Panc1 (cell line): ENCODE data around the gene CX3CL1. TPM values are rescaled to one million over a fixed set of nuclear protein-coding genes. Genes with fewer than 3 reads are reported as not detected.
"Not testable (repeated sequence)": the region's sequence is repeated elsewhere in the genome, so short reads cannot be mapped to it uniquely, and the experiment has no call there.

ENCODE experiments used
- ATAC-seq: fragments of 200-7000 bp; cut with Tn5 transposase; 2 replicates; pipeline ENCODE4 v1.9.1; 2020; ENCODE audit warnings: mild to moderate bottlenecking, moderate library complexity
- BruUV-seq: library from RNA; stranded (reverse); fragments of 400-500 nt; replicated peaks from 2 replicates; lab custom pipeline; 2021; lab: Mats Ljungman, UMichigan
- CTCF ChIA-PET: fragments of 300-600 bp; sonication (Branson Sonifier 250); formaldehyde crosslinking; loops from one replicate; lab custom pipeline; 2022; ENCODE audit warnings: antibody characterized with exemption; lab: Charles Lee
- POLR2A ChIA-PET: fragments of 300-600 bp; sonication (Branson Sonifier 250); formaldehyde crosslinking; loops from one replicate; lab custom pipeline; 2022; ENCODE audit warnings: antibody characterized with exemption; lab: Charles Lee
- DNase-seq: peaks from one replicate; pipeline ENCODE4 v3.0.0-alpha.2; 2010; ENCODE audit warnings: low read depth, low spot score
- H3K27ac ChIP-seq: 2 replicates; pipeline ENCODE4 v1.5.1; 2011; ENCODE audit warnings: mild to moderate bottlenecking, low read length, inconsistent platforms
- H3K27me3 ChIP-seq: fragments of 200-500 bp; sonication (Bioruptor generic); 2 replicates; pipeline ENCODE4 v1.6.0; 2014; ENCODE audit warnings: low read length, inconsistent platforms; ENCODE audit not compliant: control insufficient read depth, insufficient read depth
- H3K36me3 ChIP-seq: fragments of 200-500 bp; sonication (Bioruptor generic); 2 replicates; pipeline ENCODE4 v1.5.1; 2014; ENCODE audit warnings: inconsistent platforms, mild to moderate bottlenecking, low read length, moderate library complexity; ENCODE audit not compliant: control insufficient read depth, insufficient read depth
- H3K4me1 ChIP-seq: 2 replicates; pipeline ENCODE4 v1.5.1; 2011; ENCODE audit warnings: inconsistent platforms, mild to moderate bottlenecking, low read length, moderate library complexity; ENCODE audit not compliant: control insufficient read depth, insufficient read depth
- H3K4me3 ChIP-seq, 2 experiments: 2 replicates each; pipeline ENCODE4 v1.5.1; 2011 to 2012; ENCODE audit warnings: low read depth in 2 of 2, low read length in 2 of 2, mild to moderate bottlenecking in 2 of 2, inconsistent platforms in 1 of 2, moderate library complexity in 1 of 2
- H3K9me3 ChIP-seq: fragments of 200-500 bp; sonication (Bioruptor generic); 2 replicates; pipeline ENCODE4 v1.5.1; 2014; ENCODE audit warnings: low read depth, mild to moderate bottlenecking, inconsistent platforms, low read length, moderate library complexity; ENCODE audit not compliant: control insufficient read depth, insufficient read depth
- CTCF ChIP-seq: fragments of 450-650 bp; IDR thresholded peaks from 2 replicates; pipeline ENCODE4 v1.5.1; 2017; ENCODE audit warnings: mild to moderate bottlenecking
- POLR2AphosphoS5 ChIP-seq: IDR thresholded peaks from 2 replicates; pipeline ENCODE4 v1.6.1; 2012; ENCODE audit warnings: mild to moderate bottlenecking, low read depth, low read length, moderate library complexity
- REST ChIP-seq, 2 experiments: IDR thresholded peaks; 2 replicates each; pipeline ENCODE4 v1.6.1; 2011 to 2012; ENCODE audit warnings: low read depth in 2 of 2, control low read depth in 1 of 2, low read length in 1 of 2, mild to moderate bottlenecking in 1 of 2, moderate library complexity in 1 of 2; ENCODE audit not compliant: insufficient read depth in 1 of 2
- SIN3A ChIP-seq: IDR thresholded peaks from 2 replicates; pipeline ENCODE4 v1.6.1; 2012; ENCODE audit warnings: low read depth, mild to moderate bottlenecking, low read length, moderate library complexity, borderline replicate concordance; ENCODE audit not compliant: insufficient read depth
- TCF7L2 ChIP-seq: IDR thresholded peaks from 2 replicates; pipeline ENCODE4 v1.6.1; 2011; ENCODE audit warnings: mild to moderate bottlenecking, low read depth, low read length, inconsistent platforms
- in situ Hi-C: cut with HindIII; loops from 2 replicates; pipeline ENCODE4 v1.10.0; 2016; ENCODE audit warnings: low sequenced_read_pairs, low pct_unique_long_range_greater_than_20kb
- intact Hi-C: fragments of 100-400 bp; cut with micrococcal nuclease; formaldehyde crosslinking; loops from one replicate; pipeline ENCODE4 v1.10.0; 2022; ENCODE audit not compliant: unreplicated experiment
- total RNA-seq: library from RNA; stranded (reverse); gene quantifications from one replicate; pipeline ENCODE4 v1.2.1, GENCODE V29; 2021; ENCODE audit not compliant: unreplicated experiment

The CX3CL1 gene
- total RNA-seq, 1 experiment from 2014 or later = 21.8 TPM

- intact Hi-C loops (no loop called here), in situ Hi-C loops (no loop called here)
- POLR2A ChIA-PET = no interaction called here
- DNase-seq (no peak), ATAC-seq (no peak)
- Histone ChIP-seq H3K4me1 (no peaks in the 10 kb centered on the region), H3K4me3 (no peak overlapping the region), H3K36me3 (no peaks in the 10 kb centered on the region), H3K27ac (no peak overlapping the region), H3K9me3 (no peaks in the 10 kb centered on the region), H3K27me3 (no peaks in the 10 kb centered on the region)
- TF ChIP-seq CTCF = no peak
- no peak for TF ChIP-seq POLR2AphosphoS5
- TF ChIP-seq TCF7L2 = no peak
- TF ChIP-seq REST (IDR thresholded peaks at IDR 0.05; ENCODE audit: insufficient read depth in 1 of 2, low read depth in 2 of 2, low read length in 1 of 2) = no peak
- TF ChIP-seq SIN3A = no peak
- CTCF ChIA-PET = no interaction called here
- no TSS peak for BruUV-seq
Measured at GRCh38 chr16:57396786-57397185, 24.5 kb downstream of the CX3CL1 start.

- intact Hi-C loops, in situ Hi-C loops, BruUV-seq, H3K4me3 ChIP-seq, H3K27ac ChIP-seq, H3K36me3 ChIP-seq, ATAC-seq, CTCF ChIA-PET, H3K9me3 ChIP-seq, H3K27me3 ChIP-seq, H3K4me1 ChIP-seq, DNase-seq, POLR2A ChIA-PET: not testable (repeated sequence)
Measured at GRCh38 chr16:57397493-57397892, 25.2 kb downstream of the CX3CL1 start.

GRCh38 chr16:57401943-57402640 lies 29.8 kb downstream of the CX3CL1 start:
- H3K4me3 ChIP-seq = no peak overlapping the region
- no peaks in the 10 kb centered on the region for H3K27me3 ChIP-seq
- H3K27ac ChIP-seq = no peak overlapping the region
- no peak for ATAC-seq
- ChIA-PET CTCF (interaction anchor here (0.5 kb wide), 1 partner anchor 135 kb away, joined by 5 read pairs; no protein-coding TSS in a partner anchor), POLR2A (interaction anchor here (0.6 kb wide), 2 partner anchors 36 to 111 kb away, joined by 3 to 7 read pairs; no protein-coding TSS in a partner anchor)
- no peaks in the 10 kb centered on the region for H3K4me1 ChIP-seq
- no TSS peak for BruUV-seq
- no peak for TF ChIP-seq SIN3A
- TF ChIP-seq REST (IDR thresholded peaks at IDR 0.05; ENCODE audit: insufficient read depth in 1 of 2, low read depth in 2 of 2, low read length in 1 of 2) = peak; percentile 67 to 74
- TF ChIP-seq POLR2AphosphoS5 = no peak
- TF ChIP-seq TCF7L2 = no peak
- no peak for TF ChIP-seq CTCF
- intact Hi-C loops (no loop called here), in situ Hi-C loops (no loop called here)
- DNase-seq = no peak
- no peaks in the 10 kb centered on the region for H3K36me3 ChIP-seq
- no peaks in the 10 kb centered on the region for H3K9me3 ChIP-seq
